Adrenal gland (tissue), 5 donors: ENCODE measurements around the gene OR2A42.
"Not testable (repeated sequence)": the region's sequence is repeated elsewhere in the genome, so short reads cannot be mapped to it uniquely, and the experiment has no call there.

Source experiments
- CTCF ChIP-seq, 6 experiments: fragments of 450-650 bp in 4 of 6; fragments of 200-600 bp in 2 of 6; sonication (generic) in 1 of 6; IDR thresholded peaks; 1 replicate in 5 of 6; 2 replicates in 1 of 6; pipeline versions ENCODE4 v1.5.1 to v1.8.0; 2016 to 2021; ENCODE audit warnings: antibody characterized with exemption in 6 of 6, mild to moderate bottlenecking in 2 of 6, moderate library complexity in 1 of 6
- POLR2A ChIP-seq, 2 donors: fragments of 450-650 bp; IDR thresholded peaks; one replicate each; pipeline ENCODE4 v1.6.1; 2017; ENCODE audit warnings: antibody characterized with exemption in 2 of 2, mild to moderate bottlenecking in 2 of 2, moderate library complexity in 1 of 2
- donor health status: DM: no; HTN: no; CAD: no.

- TF ChIP-seq CTCF, POLR2A (IDR thresholded peaks at IDR 0.05): not testable (repeated sequence)
These were observed 25.3 kb upstream of the OR2A42 start, which contains the start of gene OR2A7 for GRCh38 chr7:144264692-144265091.
